K562 (cell line): ENCODE data around the gene SCYL1. TPM values are rescaled to one million over a fixed set of nuclear protein-coding genes. Genes with fewer than 3 reads are reported as not detected.

Source experiments
- C11orf30 ChIP-seq: fragments of 450-650 bp; IDR thresholded peaks from 2 replicates; pipeline ENCODE4 v1.6.1; 2016; ENCODE audit warnings: low read depth, mild to moderate bottlenecking
- CBX3 ChIP-seq, 2 experiments: IDR thresholded peaks; 1 replicate in 1 of 2; 2 replicates in 1 of 2; pipeline ENCODE4 v1.6.1; 2012; ENCODE audit warnings: inconsistent platforms in 2 of 2, low read length in 2 of 2, borderline replicate concordance in 1 of 2, control low read depth in 1 of 2
- COPS2 ChIP-seq: fragments of 450-650 bp; conservative IDR thresholded peaks from 2 replicates; pipeline ENCODE4 v1.6.1; 2016; ENCODE audit warnings: mild to moderate bottlenecking, moderate library complexity
- E2F3 ChIP-seq: fragments of 250-450 bp; sonication (Bioruptor Pico); IDR thresholded peaks from 2 replicates; pipeline ENCODE4 v1.4.0; 2020; ENCODE audit warnings: mild to moderate bottlenecking
- FIP1L1 ChIP-seq: fragments of 200-400 bp; formaldehyde crosslinking; IDR thresholded peaks from 2 replicates; pipeline ENCODE4 v1.6.1; 2018; ENCODE audit warnings: mild to moderate bottlenecking, low read depth, low read length; ENCODE audit not compliant: poor library complexity, severe bottlenecking
- GTF2F1 ChIP-seq: IDR thresholded peaks from 2 replicates; pipeline ENCODE4 v1.6.1; 2011; ENCODE audit warnings: low read depth, low read length, improper control_type of control experiment
- HMG20B ChIP-seq: fragments of 250-450 bp; sonication (Bioruptor Pico); IDR thresholded peaks from 2 replicates; pipeline ENCODE4 v1.5.0; 2021; ENCODE audit warnings: mild to moderate bottlenecking
- ILF3 ChIP-seq: fragments of 450-650 bp; IDR thresholded peaks from 2 replicates; pipeline ENCODE4 v1.6.1; 2018; ENCODE audit warnings: antibody characterized with exemption, mild to moderate bottlenecking, moderate library complexity, borderline replicate concordance
- MTF1 ChIP-seq: fragments of 250-450 bp; sonication (Bioruptor Pico); IDR thresholded peaks from 2 replicates; pipeline ENCODE4 v1.9.0; 2021; ENCODE audit warnings: moderate library complexity, mild to moderate bottlenecking, inconsistent platforms, borderline replicate concordance
- PHB ChIP-seq: fragments of 250-450 bp; sonication (Bioruptor Pico); IDR thresholded peaks from 2 replicates; pipeline ENCODE4 v1.5.0; 2021
- POU5F1 ChIP-seq: fragments of 150-350 bp; IDR thresholded peaks from 2 replicates; pipeline ENCODE4 v1.6.1; 2014; ENCODE audit warnings: borderline replicate concordance, low read length, low read depth, mild to moderate bottlenecking; ENCODE audit not compliant: partially characterized antibody
- RHOXF2B ChIP-seq: fragments of 250-450 bp; sonication (Bioruptor Pico); conservative IDR thresholded peaks from 2 replicates; pipeline ENCODE4 v1.5.1; 2021
- ZBTB17 ChIP-seq: fragments of 450-650 bp; formaldehyde crosslinking; IDR thresholded peaks from 2 replicates; pipeline ENCODE4 v1.4.0; 2020; ENCODE audit warnings: mild to moderate bottlenecking
- ZNF41 ChIP-seq: fragments of 250-450 bp; sonication (Bioruptor Pico); conservative IDR thresholded peaks from 2 replicates; pipeline ENCODE4 v1.4.0; 2020; ENCODE audit warnings: mild to moderate bottlenecking
- ZNF695 ChIP-seq: fragments of 450-650 bp; formaldehyde crosslinking; IDR thresholded peaks from 2 replicates; pipeline ENCODE4 v1.4.0; 2020; ENCODE audit warnings: mild to moderate bottlenecking, moderate library complexity
- ZNF785 ChIP-seq: fragments of 250-450 bp; sonication (Bioruptor Pico); IDR thresholded peaks from 2 replicates; pipeline ENCODE4 v1.4.0; 2020; ENCODE audit warnings: mild to moderate bottlenecking
- polyA plus RNA-seq, 8 experiments: library from polyadenylated mRNA; depleted of rRNA in 4 of 8; stranded (reverse) in 5 of 8; unstranded in 3 of 8; fragments of >200 nt; fragmentation: Nextera tagmentation in 2 of 8; fragmentation: Illumina TruSeq in 1 of 8; extraction: Ambion mirVana in 2 of 8; extraction: Trizol in 1 of 8; gene quantifications; 2 replicates each; pipeline versions ENCODE4 v1.2.1 to v1.2.3, GENCODE V29; 2011 to 2014; ENCODE audit warnings: inconsistent platforms in 1 of 8, missing spikeins in 1 of 8
- total RNA-seq, 7 experiments: library from RNA; depleted of rRNA in 6 of 7; stranded (reverse); fragments of >200 nt in 6 of 7; fragmentation: Illumina TruSeq in 2 of 7; extraction: Trizol in 2 of 7; gene quantifications; 2 replicates each; pipeline versions ENCODE4 v1.2.1 to v1.2.3, GENCODE V29; 2011 to 2021; ENCODE audit warnings: low replicate concordance in 1 of 7
- TF ChIP-seq, protein P1 (sequence below): fragments of 450-650 bp; IDR thresholded peaks from 2 replicates; pipeline ENCODE4 v1.6.1; 2017; ENCODE audit warnings: mild to moderate bottlenecking, moderate library complexity
- TF ChIP-seq, protein P2 (sequence below): sonication (generic); formaldehyde crosslinking; IDR thresholded peaks from 2 replicates; pipeline ENCODE4 v1.8.0; 2022; ENCODE audit warnings: mild to moderate bottlenecking, missing genetic modification reagents
- TF ChIP-seq, protein P3 (sequence below): fragments of 150-350 bp; conservative IDR thresholded peaks from 2 replicates; pipeline ENCODE4 v1.6.1; 2014; ENCODE audit warnings: low read length
- TF ChIP-seq, protein P4 (sequence below): fragments of 250-450 bp; sonication (Bioruptor Pico); IDR thresholded peaks from 2 replicates; pipeline ENCODE4 v1.4.0; 2020
- TF ChIP-seq, protein P5 (sequence below): sonication (generic); formaldehyde crosslinking; IDR thresholded peaks from 2 replicates; pipeline ENCODE4 v1.8.1; 2022; ENCODE audit warnings: missing genetic modification reagents

SCYL1 gene
- total and polyA plus RNA-seq, 9 of the 15 experiments (the other 6 are each of a cell fraction or from before 2014, with no cell fraction given): 1.9 to 145 (median 57.6) TPM

DNA sequence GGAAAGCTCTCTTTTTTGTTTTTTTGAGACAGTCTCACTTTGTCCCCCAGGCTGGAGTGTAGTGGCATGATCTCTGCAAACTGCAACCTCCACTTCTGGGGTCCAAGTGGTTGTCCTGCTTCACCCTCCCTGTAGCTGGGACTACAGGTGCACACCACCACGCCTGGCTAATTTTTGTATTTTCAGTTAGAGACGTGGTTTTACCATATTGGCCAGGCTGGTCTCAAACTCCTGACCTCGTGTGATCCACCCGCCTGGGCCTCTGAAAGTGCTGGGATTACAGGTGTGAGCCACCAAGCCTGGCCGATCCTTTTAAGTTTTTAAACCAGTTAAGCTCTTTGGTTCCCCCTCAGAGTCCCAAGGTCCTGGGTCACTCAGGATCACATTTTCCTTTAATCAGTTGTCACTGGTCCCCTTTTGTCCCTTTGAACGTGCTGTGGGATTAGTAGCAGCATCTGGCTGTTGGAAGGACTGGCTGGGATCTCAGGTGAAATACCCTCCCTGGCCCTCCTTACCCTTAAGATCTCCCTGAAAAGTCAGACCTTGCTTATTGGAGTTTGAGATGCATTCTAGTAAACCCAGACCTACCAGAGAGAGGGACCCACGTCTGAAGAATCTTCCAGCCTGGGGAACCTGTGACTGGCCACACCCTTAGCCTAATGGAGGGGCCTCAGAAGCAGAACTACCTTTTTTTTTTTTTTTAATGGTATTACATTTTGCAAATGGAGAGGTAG is 17.9 kb upstream of the SCYL1 start (continued):
- TF ChIP-seq, protein P1, sequence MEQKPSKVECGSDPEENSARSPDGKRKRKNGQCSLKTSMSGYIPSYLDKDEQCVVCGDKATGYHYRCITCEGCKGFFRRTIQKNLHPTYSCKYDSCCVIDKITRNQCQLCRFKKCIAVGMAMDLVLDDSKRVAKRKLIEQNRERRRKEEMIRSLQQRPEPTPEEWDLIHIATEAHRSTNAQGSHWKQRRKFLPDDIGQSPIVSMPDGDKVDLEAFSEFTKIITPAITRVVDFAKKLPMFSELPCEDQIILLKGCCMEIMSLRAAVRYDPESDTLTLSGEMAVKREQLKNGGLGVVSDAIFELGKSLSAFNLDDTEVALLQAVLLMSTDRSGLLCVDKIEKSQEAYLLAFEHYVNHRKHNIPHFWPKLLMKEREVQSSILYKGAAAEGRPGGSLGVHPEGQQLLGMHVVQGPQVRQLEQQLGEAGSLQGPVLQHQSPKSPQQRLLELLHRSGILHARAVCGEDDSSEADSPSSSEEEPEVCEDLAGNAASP: no peak
- TF ChIP-seq, protein P2, sequence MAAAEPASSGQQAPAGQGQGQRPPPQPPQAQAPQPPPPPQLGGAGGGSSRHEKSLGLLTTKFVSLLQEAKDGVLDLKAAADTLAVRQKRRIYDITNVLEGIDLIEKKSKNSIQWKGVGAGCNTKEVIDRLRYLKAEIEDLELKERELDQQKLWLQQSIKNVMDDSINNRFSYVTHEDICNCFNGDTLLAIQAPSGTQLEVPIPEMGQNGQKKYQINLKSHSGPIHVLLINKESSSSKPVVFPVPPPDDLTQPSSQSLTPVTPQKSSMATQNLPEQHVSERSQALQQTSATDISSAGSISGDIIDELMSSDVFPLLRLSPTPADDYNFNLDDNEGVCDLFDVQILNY: no peak; the same call in 1 of the 2 replicates
- TF ChIP-seq RHOXF2B (peak; percentile 92), ZBTB17 (CRISPR knock-in tag) (peak; percentile 96), PHB (CRISPR knock-in tag) (peak; percentile 99), ZNF785 (CRISPR knock-in tag) (no peak), CBX3 (IDR thresholded peaks at IDR 0.05; ENCODE audit: borderline replicate concordance in 1 of 2, low read length in 2 of 2) (no peak; a peak in 1 of 3 replicates), COPS2 (no peak), FIP1L1 (peak; percentile 100), ZNF695 (CRISPR knock-in tag) (peak; percentile 92), HMG20B (CRISPR knock-in tag) (peak; percentile 89; the same call in 1 of the 2 replicates), GTF2F1 (no peak), E2F3 (peak; percentile 69; the same call in 1 of the 2 replicates), ZNF41 (CRISPR knock-in tag) (peak; percentile 91), POU5F1 (peak; percentile 7), MTF1 (no peak), ILF3 (peak; percentile 99), C11orf30 (no peak)
- TF ChIP-seq, protein P3, sequence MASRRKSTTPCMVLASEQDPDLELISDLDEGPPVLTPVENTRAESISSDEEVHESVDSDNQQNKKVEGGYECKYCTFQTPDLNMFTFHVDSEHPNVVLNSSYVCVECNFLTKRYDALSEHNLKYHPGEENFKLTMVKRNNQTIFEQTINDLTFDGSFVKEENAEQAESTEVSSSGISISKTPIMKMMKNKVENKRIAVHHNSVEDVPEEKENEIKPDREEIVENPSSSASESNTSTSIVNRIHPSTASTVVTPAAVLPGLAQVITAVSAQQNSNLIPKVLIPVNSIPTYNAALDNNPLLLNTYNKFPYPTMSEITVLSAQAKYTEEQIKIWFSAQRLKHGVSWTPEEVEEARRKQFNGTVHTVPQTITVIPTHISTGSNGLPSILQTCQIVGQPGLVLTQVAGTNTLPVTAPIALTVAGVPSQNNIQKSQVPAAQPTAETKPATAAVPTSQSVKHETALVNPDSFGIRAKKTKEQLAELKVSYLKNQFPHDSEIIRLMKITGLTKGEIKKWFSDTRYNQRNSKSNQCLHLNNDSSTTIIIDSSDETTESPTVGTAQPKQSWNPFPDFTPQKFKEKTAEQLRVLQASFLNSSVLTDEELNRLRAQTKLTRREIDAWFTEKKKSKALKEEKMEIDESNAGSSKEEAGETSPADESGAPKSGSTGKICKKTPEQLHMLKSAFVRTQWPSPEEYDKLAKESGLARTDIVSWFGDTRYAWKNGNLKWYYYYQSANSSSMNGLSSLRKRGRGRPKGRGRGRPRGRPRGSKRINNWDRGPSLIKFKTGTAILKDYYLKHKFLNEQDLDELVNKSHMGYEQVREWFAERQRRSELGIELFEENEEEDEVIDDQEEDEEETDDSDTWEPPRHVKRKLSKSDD: peak; percentile 21
- TF ChIP-seq, protein P4, sequence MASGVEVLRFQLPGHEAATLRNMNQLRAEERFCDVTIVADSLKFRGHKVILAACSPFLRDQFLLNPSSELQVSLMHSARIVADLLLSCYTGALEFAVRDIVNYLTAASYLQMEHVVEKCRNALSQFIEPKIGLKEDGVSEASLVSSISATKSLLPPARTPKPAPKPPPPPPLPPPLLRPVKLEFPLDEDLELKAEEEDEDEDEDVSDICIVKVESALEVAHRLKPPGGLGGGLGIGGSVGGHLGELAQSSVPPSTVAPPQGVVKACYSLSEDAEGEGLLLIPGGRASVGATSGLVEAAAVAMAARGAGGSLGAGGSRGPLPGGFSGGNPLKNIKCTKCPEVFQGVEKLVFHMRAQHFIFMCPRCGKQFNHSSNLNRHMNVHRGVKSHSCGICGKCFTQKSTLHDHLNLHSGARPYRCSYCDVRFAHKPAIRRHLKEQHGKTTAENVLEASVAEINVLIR (CRISPR knock-in tag): peak; percentile 38; the same call in 1 of the 2 replicates
- TF ChIP-seq, protein P5, sequence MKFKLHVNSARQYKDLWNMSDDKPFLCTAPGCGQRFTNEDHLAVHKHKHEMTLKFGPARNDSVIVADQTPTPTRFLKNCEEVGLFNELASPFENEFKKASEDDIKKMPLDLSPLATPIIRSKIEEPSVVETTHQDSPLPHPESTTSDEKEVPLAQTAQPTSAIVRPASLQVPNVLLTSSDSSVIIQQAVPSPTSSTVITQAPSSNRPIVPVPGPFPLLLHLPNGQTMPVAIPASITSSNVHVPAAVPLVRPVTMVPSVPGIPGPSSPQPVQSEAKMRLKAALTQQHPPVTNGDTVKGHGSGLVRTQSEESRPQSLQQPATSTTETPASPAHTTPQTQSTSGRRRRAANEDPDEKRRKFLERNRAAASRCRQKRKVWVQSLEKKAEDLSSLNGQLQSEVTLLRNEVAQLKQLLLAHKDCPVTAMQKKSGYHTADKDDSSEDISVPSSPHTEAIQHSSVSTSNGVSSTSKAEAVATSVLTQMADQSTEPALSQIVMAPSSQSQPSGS: no peak
